ENCODE measurements around the gene P2RY11. TPM values are rescaled to one million over a fixed set of nuclear protein-coding genes. Genes with fewer than 3 reads are reported as not detected.

P2RY11 gene
- total RNA-seq, 2 donors from 2014 or later, result 7.6 to 16.7 TPM

- intact Hi-C loops (cut with DNase I), result no loop called here
- no peak for DNase-seq
- H3K4me3 ChIP-seq, result no peak overlapping the region
- no peaks in the 10 kb centered on the region for H3K27me3 ChIP-seq
- TF ChIP-seq, protein P1, sequence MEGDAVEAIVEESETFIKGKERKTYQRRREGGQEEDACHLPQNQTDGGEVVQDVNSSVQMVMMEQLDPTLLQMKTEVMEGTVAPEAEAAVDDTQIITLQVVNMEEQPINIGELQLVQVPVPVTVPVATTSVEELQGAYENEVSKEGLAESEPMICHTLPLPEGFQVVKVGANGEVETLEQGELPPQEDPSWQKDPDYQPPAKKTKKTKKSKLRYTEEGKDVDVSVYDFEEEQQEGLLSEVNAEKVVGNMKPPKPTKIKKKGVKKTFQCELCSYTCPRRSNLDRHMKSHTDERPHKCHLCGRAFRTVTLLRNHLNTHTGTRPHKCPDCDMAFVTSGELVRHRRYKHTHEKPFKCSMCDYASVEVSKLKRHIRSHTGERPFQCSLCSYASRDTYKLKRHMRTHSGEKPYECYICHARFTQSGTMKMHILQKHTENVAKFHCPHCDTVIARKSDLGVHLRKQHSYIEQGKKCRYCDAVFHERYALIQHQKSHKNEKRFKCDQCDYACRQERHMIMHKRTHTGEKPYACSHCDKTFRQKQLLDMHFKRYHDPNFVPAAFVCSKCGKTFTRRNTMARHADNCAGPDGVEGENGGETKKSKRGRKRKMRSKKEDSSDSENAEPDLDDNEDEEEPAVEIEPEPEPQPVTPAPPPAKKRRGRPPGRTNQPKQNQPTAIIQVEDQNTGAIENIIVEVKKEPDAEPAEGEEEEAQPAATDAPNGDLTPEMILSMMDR (IDR thresholded peaks at IDR 0.05), result no peak
- H3K9me3 ChIP-seq, result no peaks in the 10 kb centered on the region
- no peak overlapping the region for H3K27ac ChIP-seq
- H3K4me1 ChIP-seq, result no peaks in the 10 kb centered on the region
- H3K36me3 ChIP-seq, result peaks cover 9% of the 10 kb centered on the region
- H3K9ac ChIP-seq (ENCODE audit: low read depth in 2 of 2, low read length in 2 of 2), result no peak overlapping the region
These were observed 4.8 kb downstream of the P2RY11 start for GRCh38 chr19:10116085-10116865.

DNA sequence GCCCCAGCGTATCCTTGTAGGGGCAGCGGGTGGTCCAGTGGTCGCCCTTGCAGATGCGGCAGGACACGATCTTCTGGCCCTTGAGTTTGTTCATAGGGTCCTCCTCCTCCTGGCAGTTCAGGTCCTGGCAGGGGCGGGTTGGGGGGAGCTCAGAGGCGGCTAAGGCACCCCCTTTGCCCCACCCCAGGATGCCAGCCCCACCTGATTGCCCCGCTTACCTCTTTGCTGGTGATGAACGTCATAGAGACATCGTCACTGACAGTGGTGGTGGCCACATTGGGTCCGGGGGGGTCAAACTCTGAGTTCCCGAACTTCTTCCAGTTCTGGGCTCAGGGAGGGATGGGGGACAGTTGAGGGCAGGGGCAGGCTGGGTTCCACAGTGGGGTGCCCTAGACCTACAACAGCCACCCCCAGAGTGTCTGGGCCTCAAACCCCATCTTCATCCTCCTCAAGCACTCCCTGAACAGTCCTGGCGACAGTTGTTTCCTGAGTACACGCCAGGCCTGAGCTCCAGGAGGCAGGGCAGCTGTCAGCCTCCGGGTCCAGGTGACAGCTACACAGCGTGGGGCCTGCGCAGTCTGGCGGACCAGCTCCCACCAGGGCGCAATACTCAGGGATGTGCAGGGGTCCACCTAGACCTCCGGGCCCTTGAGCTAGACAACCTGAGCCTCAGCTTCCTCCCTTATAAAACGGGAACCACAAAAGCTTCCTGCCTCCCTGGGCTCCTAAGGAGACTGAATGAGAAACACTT lies 5.5 kb downstream of the P2RY11 start:
- no peaks in the 10 kb centered on the region for H3K4me1 ChIP-seq
- no peak overlapping the region for H3K4me3 ChIP-seq
- no peak overlapping the region for H3K27ac ChIP-seq
- H3K9ac ChIP-seq (ENCODE audit: low read depth in 2 of 2, low read length in 2 of 2), result no peak overlapping the region
- no peaks in the 10 kb centered on the region for H3K27me3 ChIP-seq
- no peak for DNase-seq
- intact Hi-C loops (cut with DNase I), result no loop called here
- TF ChIP-seq, protein P1 (IDR thresholded peaks at IDR 0.05), result no peak
- H3K36me3 ChIP-seq, result peaks cover 7% of the 10 kb centered on the region
- H3K9me3 ChIP-seq, result no peaks in the 10 kb centered on the region

GRCh38 chr19:10118960-10119359 lies 7.5 kb downstream of the P2RY11 start:
- intact Hi-C loops (cut with DNase I), result no loop called here
- no peak overlapping the region for H3K27ac ChIP-seq

GRCh38 chr19:10120538-10121189 lies 9.2 kb downstream of the P2RY11 start:
- no peaks in the 10 kb centered on the region for H3K4me1 ChIP-seq
- H3K27me3 ChIP-seq, result no peaks in the 10 kb centered on the region
- DNase-seq, result no peak
- TF ChIP-seq, protein P1 (IDR thresholded peaks at IDR 0.05), result no peak
- no peaks in the 10 kb centered on the region for H3K9me3 ChIP-seq
- H3K27ac ChIP-seq, result peak overlapping the region; percentile 18
- peaks cover 7% of the 10 kb centered on the region for H3K36me3 ChIP-seq
- H3K9ac ChIP-seq (ENCODE audit: low read depth in 2 of 2, low read length in 2 of 2), result no peak overlapping the region
- intact Hi-C loops (cut with DNase I), result no loop called here
- H3K4me3 ChIP-seq, result no peak overlapping the region

More at GRCh38 chr19:10118960-10119359, 7.5 kb downstream of the P2RY11 start:
- no peak for DNase-seq
- Histone ChIP-seq H3K27me3 (no peaks in the 10 kb centered on the region), H3K9me3 (no peaks in the 10 kb centered on the region), H3K9ac (ENCODE audit: low read depth in 2 of 2, low read length in 2 of 2) (peak overlapping the region; percentile 94), H3K36me3 (peaks cover 7% of the 10 kb centered on the region), H3K4me1 (no peaks in the 10 kb centered on the region), H3K4me3 (peak overlapping the region; percentile 100)
- TF ChIP-seq, protein P1 (IDR thresholded peaks at IDR 0.05), result no peak

GRCh38 chr19:10122045-10122444 lies 10.6 kb downstream of the P2RY11 start:
- intact Hi-C loops (cut with DNase I), result no loop called here
- DNase-seq, result no peak
- Histone ChIP-seq H3K9me3 (no peaks in the 10 kb centered on the region), H3K9ac (ENCODE audit: low read depth in 2 of 2, low read length in 2 of 2) (no peak overlapping the region), H3K4me1 (no peaks in the 10 kb centered on the region), H3K36me3 (peaks cover 6% of the 10 kb centered on the region), H3K27ac (no peak overlapping the region), H3K27me3 (no peaks in the 10 kb centered on the region), H3K4me3 (no peak overlapping the region)
- TF ChIP-seq, protein P1 (IDR thresholded peaks at IDR 0.05), result no peak
